ENCODE results near the gene ACADS.

The ACADS gene

GRCh38 chr12:120734210-120734609 lies 8.6 kb downstream of the ACADS start:
- no peak for DNase-seq

- DNase-seq, result no peak
These were observed 9.6 kb downstream of the ACADS start for GRCh38 chr12:120735181-120735580.

- no peak for DNase-seq
These were observed 11.0 kb downstream of the ACADS start for GRCh38 chr12:120736404-120737331.

GRCh38 chr12:120737557-120738251 lies 12.1 kb downstream of the ACADS start:
- no peak for DNase-seq

- DNase-seq, result no peak
These were observed 12.8 kb downstream of the ACADS start for GRCh38 chr12:120738252-120739030.

- DNase-seq, result no peak
These were observed 13.6 kb downstream of the ACADS start for GRCh38 chr12:120739031-120739762.

GRCh38 chr12:120739821-120740613 lies 14.4 kb downstream of the ACADS start:
- no peak for DNase-seq

- no peak for DNase-seq
These were observed 15.2 kb downstream of the ACADS start for GRCh38 chr12:120740871-120741270.

GRCh38 chr12:120741476-120742421 lies 16.1 kb downstream of the ACADS start:
- DNase-seq, result no peak

- DNase-seq, result no peak
These were observed 19.4 kb downstream of the ACADS start for GRCh38 chr12:120744922-120745493.

- DNase-seq, result no peak
These were observed 22.6 kb downstream of the ACADS start for GRCh38 chr12:120748242-120748641.

- DNase-seq, result no peak
These were observed 23.6 kb downstream of the ACADS start for GRCh38 chr12:120749256-120749655.

- DNase-seq, result no peak
These were observed 25.2 kb downstream of the ACADS start for GRCh38 chr12:120750806-120751205.

GRCh38 chr12:120751389-120751788 lies 25.8 kb downstream of the ACADS start:
- no peak for DNase-seq

- DNase-seq, result no peak
These were observed 29.2 kb downstream of the ACADS start for GRCh38 chr12:120754792-120755191.

GRCh38 chr12:120755269-120755668 lies 29.6 kb downstream of the ACADS start:
- no peak for DNase-seq

GRCh38 chr12:120757226-120757742 lies 31.7 kb downstream of the ACADS start:
- DNase-seq, result no peak

- DNase-seq, result no peak
These were observed 32.3 kb downstream of the ACADS start for GRCh38 chr12:120757949-120758348.

- DNase-seq, result no peak
These were observed 33.4 kb downstream of the ACADS start for GRCh38 chr12:120758798-120759590.
